OCI-LY7 (cell line): ENCODE results near the gene SCN10A. TPM values are rescaled to one million over a fixed set of nuclear protein-coding genes. Genes with fewer than 3 reads are reported as not detected.

ENCODE experiments used
- BruUV-seq: library from RNA; stranded (reverse); fragments of 400-500 nt; replicated peaks from 2 replicates; lab custom pipeline; 2021; lab: Mats Ljungman, UMichigan
- CTCF ChIA-PET: fragments of 300-600 bp; sonication (Branson Sonifier 250); formaldehyde crosslinking; loops from one replicate; lab custom pipeline; 2022; ENCODE audit warnings: antibody characterized with exemption; ENCODE audit not compliant: unreplicated experiment; lab: Charles Lee
- POLR2A ChIA-PET: fragments of 300-600 bp; sonication (Branson Sonifier 250); formaldehyde crosslinking; loops from one replicate; lab custom pipeline; 2022; ENCODE audit warnings: antibody characterized with exemption; lab: Charles Lee
- DNase-seq: peaks from one replicate; pipeline ENCODE4 v3.0.0-alpha.2; 2015; ENCODE audit warnings: low spot score
- H2AFZ ChIP-seq: fragments of 200-600 bp; sonication (generic), shearing (Covaris generic); 2 replicates; pipeline ENCODE4 v1.6.1; 2014; ENCODE audit warnings: mild to moderate bottlenecking, antibody characterized with exemption, low read length, moderate library complexity
- H3K27ac ChIP-seq: fragments of 200-600 bp; sonication (generic); 2 replicates; pipeline ENCODE4 v1.5.1; 2014; ENCODE audit warnings: mixed run types, low read depth, mild to moderate bottlenecking, moderate library complexity, low read length, inconsistent platforms; ENCODE audit not compliant: poor library complexity, severe bottlenecking
- H3K36me3 ChIP-seq: fragments of 200-600 bp; sonication (generic); 2 replicates; pipeline ENCODE4 v1.6.1; 2014; ENCODE audit warnings: mild to moderate bottlenecking, antibody characterized with exemption, low read length, moderate library complexity, mixed read lengths; ENCODE audit not compliant: insufficient read depth
- H3K4me1 ChIP-seq: fragments of 200-600 bp; sonication (generic); 2 replicates; pipeline ENCODE4 v1.5.1; 2014; ENCODE audit warnings: mild to moderate bottlenecking, low read length; ENCODE audit not compliant: insufficient read depth, poor library complexity, severe bottlenecking
- H3K4me2 ChIP-seq: fragments of 200-600 bp; sonication (generic); 2 replicates; pipeline ENCODE4 v1.6.1; 2014; ENCODE audit warnings: mild to moderate bottlenecking, low read length
- H3K4me3 ChIP-seq: fragments of 200-600 bp; sonication (generic); 2 replicates; pipeline ENCODE4 v1.5.1; 2014; ENCODE audit warnings: mild to moderate bottlenecking, low read depth, low read length; ENCODE audit not compliant: poor library complexity, severe bottlenecking
- H3K79me2 ChIP-seq: fragments of 200-600 bp; sonication (generic); 2 replicates; pipeline ENCODE4 v1.6.1; 2016; ENCODE audit warnings: low read depth, mild to moderate bottlenecking, low read length, moderate library complexity, mixed read lengths; ENCODE audit not compliant: insufficient read depth
- H3K9me2 ChIP-seq: fragments of 200-600 bp; sonication (generic); 2 replicates; pipeline ENCODE4 v1.6.1; 2016; ENCODE audit warnings: mild to moderate bottlenecking, low read length, mixed read lengths; ENCODE audit not compliant: insufficient read depth
- H3K9me3 ChIP-seq: fragments of 200-600 bp; sonication (generic); 2 replicates; pipeline ENCODE4 v1.6.1; 2014; ENCODE audit warnings: mild to moderate bottlenecking, mixed run types, low read length, mixed read lengths
- H4K20me1 ChIP-seq: fragments of 200-600 bp; sonication (generic); 2 replicates; pipeline ENCODE4 v1.6.1; 2014; ENCODE audit warnings: mild to moderate bottlenecking, antibody characterized with exemption, low read length, moderate library complexity, mixed read lengths; ENCODE audit not compliant: insufficient read depth
- CTCF ChIP-seq: fragments of 200-600 bp; sonication (generic); conservative IDR thresholded peaks from 2 replicates; pipeline ENCODE4 v1.5.1; 2014; ENCODE audit warnings: mild to moderate bottlenecking, antibody characterized with exemption, low read length, moderate library complexity, mixed read lengths
- EZH2phosphoT487 ChIP-seq: fragments of 200-600 bp; sonication (generic); IDR thresholded peaks from 2 replicates; pipeline ENCODE4 v1.6.1; 2018; ENCODE audit warnings: low read depth, borderline replicate concordance, mild to moderate bottlenecking, mixed run types, antibody characterized with exemption, low read length, moderate library complexity, mixed read lengths
- intact Hi-C: fragments of 100-400 bp; cut with micrococcal nuclease; formaldehyde crosslinking; loops from one replicate; pipeline ENCODE4 v1.10.0; 2022; ENCODE audit not compliant: unreplicated experiment
- total RNA-seq, 2 experiments: library from RNA; depleted of rRNA in 1 of 2; stranded (reverse); fragments of >200 nt in 1 of 2; shearing (Covaris generic) in 1 of 2; gene quantifications; 2 replicates each; pipeline ENCODE4 v1.2.3, GENCODE V29; 2014 to 2022

SCN10A gene
- total RNA-seq, 2 experiments from 2014 or later, result not detected

DNA sequence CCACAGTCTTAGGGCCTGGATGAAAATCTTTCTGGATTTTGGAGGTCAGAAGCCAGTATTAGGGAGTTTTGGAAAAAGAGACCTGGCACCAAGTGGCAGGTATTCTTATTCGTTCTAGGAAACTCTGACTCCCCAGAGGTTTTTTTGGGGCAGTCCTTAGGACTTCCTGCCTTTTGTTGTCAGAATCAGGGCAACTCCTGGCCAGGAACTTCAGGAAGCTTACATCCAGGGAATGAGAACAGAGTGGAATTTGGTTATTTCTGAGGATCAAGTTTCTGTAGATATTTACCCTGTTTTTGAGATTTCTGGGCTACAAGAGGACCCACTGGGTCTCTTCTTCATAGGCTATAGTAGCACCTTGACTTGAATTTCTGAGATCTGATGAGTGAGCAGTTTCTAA is 15.5 kb downstream of the SCN10A start:
- intact Hi-C loops, result no loop called here
- TF ChIP-seq CTCF (no peak), EZH2phosphoT487 (no peak)

DNA sequence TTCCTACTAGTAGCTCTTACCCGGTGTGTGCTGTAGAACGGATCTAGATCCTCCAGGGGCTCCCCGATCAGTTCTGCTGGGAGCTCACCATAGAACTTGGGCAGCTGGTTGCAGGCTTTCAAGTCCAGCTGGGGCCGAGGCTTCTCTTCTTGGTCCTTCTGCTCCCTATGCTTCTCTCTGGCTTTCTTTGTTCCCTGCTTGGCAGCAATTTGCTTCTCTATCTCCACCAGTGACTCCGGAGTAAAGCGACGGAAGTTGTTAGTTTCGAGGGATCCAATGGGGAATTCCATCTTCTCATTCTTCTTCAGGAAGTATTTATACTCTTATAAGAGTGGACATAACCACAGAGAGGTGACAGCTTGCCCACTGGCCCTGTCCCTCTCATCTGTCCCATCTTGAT is 22.3 kb downstream of the SCN10A start:
- no peak overlapping the region for H3K4me2 ChIP-seq
- ChIA-PET CTCF (no interaction called here), POLR2A (interaction anchor here (0.7 kb wide), 1 partner anchor 919 kb away, joined by 3 read pairs; no protein-coding TSS in a partner anchor)
- TF ChIP-seq CTCF (no peak), EZH2phosphoT487 (no peak)
- H4K20me1 ChIP-seq, result no peaks in the 10 kb centered on the region
- H3K4me3 ChIP-seq, result no peak overlapping the region
- H3K79me2 ChIP-seq, result no peaks in the 10 kb centered on the region
- no peaks in the 10 kb centered on the region for H3K9me3 ChIP-seq
- H3K36me3 ChIP-seq, result no peaks in the 10 kb centered on the region
- intact Hi-C loops, result no loop called here
- no peak for DNase-seq
- no TSS peak for BruUV-seq
- H3K27ac ChIP-seq, result no peak overlapping the region
- no peak overlapping the region for H2AFZ ChIP-seq
- no peaks in the 10 kb centered on the region for H3K9me2 ChIP-seq
- H3K4me1 ChIP-seq, result no peaks in the 10 kb centered on the region

More for the DNA sequence above, 15.5 kb downstream of the SCN10A start:
- ChIA-PET CTCF (no interaction called here), POLR2A (interaction anchor here (0.8 kb wide), 1 partner anchor 31 kb away, joined by 3 read pairs; no protein-coding TSS in a partner anchor)
- Histone ChIP-seq H2AFZ (no peak overlapping the region), H3K9me3 (no peaks in the 10 kb centered on the region), H3K36me3 (no peaks in the 10 kb centered on the region), H3K4me2 (no peak overlapping the region), H3K4me3 (no peak overlapping the region), H3K27ac (no peak overlapping the region), H3K79me2 (no peaks in the 10 kb centered on the region), H3K9me2 (no peaks in the 10 kb centered on the region), H4K20me1 (no peaks in the 10 kb centered on the region), H3K4me1 (no peaks in the 10 kb centered on the region)
- DNase-seq, result no peak
- no TSS peak for BruUV-seq

GRCh38 chr3:38792983-38793382 is 23.0 kb downstream of the SCN10A start:
- Histone ChIP-seq H4K20me1 (no peaks in the 10 kb centered on the region), H3K36me3 (no peaks in the 10 kb centered on the region), H3K4me3 (no peak overlapping the region), H3K4me1 (no peaks in the 10 kb centered on the region), H2AFZ (no peak overlapping the region), H3K9me2 (no peaks in the 10 kb centered on the region), H3K4me2 (no peak overlapping the region), H3K27ac (no peak overlapping the region), H3K79me2 (no peaks in the 10 kb centered on the region), H3K9me3 (no peaks in the 10 kb centered on the region)
- POLR2A ChIA-PET, result interaction anchor here (0.5 to 0.7 kb wide), 2 partner anchors 390 to 918 kb away, joined by 3 to 6 read pairs; no protein-coding TSS in a partner anchor
- CTCF ChIA-PET, result no interaction called here
- intact Hi-C loops, result no loop called here
- DNase-seq, result no peak
- no TSS peak for BruUV-seq
- no peak for TF ChIP-seq CTCF
- no peak for TF ChIP-seq EZH2phosphoT487
